AG10803 (cell line): ENCODE measurements around the gene TANC2.

Experiments used
- DNase-seq: peaks from one replicate; pipeline ENCODE4 v3.0.0; 2010; ENCODE audit warnings: low read depth
- H3K4me3 ChIP-seq: 2 replicates; pipeline ENCODE4 v1.5.1; 2011; ENCODE audit warnings: mild to moderate bottlenecking, low read length, control low read depth
- CTCF ChIP-seq: conservative IDR thresholded peaks from 2 replicates; pipeline ENCODE4 v1.5.1; 2011; ENCODE audit warnings: mild to moderate bottlenecking, low read length, control low read depth, inconsistent platforms

TANC2 gene

GRCh38 chr17:62989501-62989900 is 23.5 kb downstream of the TANC2 start:
- peak; percentile 32 for DNase-seq
- no peak overlapping the region for H3K4me3 ChIP-seq
- TF ChIP-seq CTCF: no peak

GRCh38 chr17:62994931-62995330 is 28.9 kb downstream of the TANC2 start:
- no peak overlapping the region for H3K4me3 ChIP-seq
- peak; percentile 13 for DNase-seq
- no peak for TF ChIP-seq CTCF

DNA sequence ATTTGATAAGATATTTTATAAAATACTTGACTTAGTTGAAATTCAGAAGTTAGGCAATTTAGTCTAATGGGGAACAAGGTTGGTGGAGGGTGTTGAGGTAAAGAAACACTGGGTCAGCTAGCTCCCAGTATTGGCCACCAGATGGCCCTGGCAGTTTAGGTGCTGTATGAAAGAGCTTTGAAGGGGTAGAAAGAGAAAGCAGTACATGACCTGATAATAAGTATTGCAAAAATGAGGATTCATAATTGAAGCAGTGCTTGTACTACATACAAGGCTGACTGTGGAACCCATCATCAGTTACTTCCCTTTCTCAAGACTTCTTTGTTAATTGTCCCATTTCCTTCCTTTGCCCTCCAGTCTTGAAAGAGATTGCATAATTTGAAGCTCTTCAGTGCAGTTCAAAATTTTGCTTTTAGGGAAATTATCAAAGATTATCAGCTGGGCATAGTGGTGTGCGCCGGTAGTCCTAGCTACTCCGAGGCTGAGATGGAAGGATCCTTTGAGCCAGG is 29.4 kb downstream of the TANC2 start:
- TF ChIP-seq CTCF: peak; percentile 49
- H3K4me3 ChIP-seq: no peak overlapping the region
- DNase-seq: peak; percentile 33

- no peak overlapping the region for H3K4me3 ChIP-seq
- DNase-seq: no peak
- TF ChIP-seq CTCF: no peak
Observed at GRCh38 chr17:62996221-62996620, 30.2 kb downstream of the TANC2 start.

DNA sequence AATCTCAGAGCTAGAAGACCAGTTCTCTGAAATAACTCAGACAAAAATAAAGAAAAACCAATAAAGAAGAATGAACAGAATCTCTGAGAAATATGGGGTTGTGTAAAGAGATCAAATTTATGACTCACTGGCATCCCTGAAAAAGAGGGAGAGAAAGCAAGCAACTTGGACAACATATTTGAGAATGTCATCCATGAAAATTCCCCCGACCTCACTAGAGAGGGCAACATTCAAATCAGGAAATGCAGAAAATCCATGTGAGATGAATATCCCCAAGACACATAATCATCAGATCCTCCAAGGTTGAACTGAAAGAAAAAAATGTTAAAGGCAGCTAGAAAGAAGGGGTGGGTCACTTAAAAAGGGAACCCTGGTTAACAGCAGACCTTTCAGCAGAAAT is 32.1 kb downstream of the TANC2 start:
- no peak overlapping the region for H3K4me3 ChIP-seq
- no peak for TF ChIP-seq CTCF
- peak; percentile 19 for DNase-seq

DNA sequence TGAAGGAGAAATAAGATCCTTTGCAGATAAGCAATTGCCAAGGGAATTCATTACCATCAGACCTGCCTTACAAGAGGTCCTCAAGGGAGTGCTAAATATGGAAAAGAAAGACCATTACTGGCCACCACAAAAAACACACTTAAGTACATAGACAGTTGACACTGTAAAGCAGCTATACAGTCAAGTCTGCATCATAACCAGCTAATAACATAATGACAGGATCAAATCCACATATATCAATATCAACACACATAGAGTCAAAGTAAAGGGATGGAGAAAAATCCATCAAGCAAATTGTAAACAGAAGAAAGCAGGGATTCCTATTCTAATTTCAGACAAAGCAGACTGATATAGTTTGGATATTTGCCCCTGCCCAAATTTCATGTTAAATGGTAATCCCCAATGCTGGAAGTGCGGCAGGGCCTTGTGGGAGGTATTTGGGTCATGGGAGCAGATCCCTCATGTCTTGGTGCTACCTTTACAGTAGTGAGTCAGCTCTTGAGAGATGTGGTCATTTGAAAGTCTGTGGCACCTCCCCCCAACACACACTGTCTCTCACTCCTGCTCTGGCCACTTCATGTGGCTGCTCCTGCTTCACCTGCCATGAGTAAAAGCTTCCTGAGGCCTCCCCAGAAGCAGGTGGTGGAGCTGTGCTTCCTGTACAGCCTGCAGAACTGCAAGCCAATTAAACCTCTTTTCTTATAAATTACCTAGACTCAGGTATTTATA is 32.8 kb downstream of the TANC2 start:
- H3K4me3 ChIP-seq: no peak overlapping the region
- TF ChIP-seq CTCF: no peak
- DNase-seq: no peak

DNA sequence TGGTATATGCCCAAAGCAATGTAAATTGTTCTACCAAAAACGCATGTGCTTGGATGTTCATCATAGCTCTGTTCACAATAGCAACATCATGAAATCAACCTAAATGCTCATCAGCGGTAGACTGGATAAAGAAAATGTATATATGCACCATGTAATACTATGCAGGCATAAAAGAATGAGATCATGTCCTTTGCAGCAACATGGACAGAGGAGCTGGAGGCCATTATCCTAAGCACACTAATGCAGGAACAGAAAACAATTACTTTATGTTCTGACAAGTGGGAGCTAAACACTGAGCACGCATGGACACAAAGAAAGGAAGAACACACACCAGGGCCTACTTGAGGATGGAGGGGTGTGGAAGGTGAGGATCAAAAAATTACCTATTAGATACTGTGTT is 33.7 kb downstream of the TANC2 start:
- H3K4me3 ChIP-seq: no peak overlapping the region
- DNase-seq: no peak
- no peak for TF ChIP-seq CTCF
